NCI-H345 (cell line): ENCODE results near the gene ITPRID2.

Source experiments
- DNase-seq: peaks from one replicate; lab custom pipeline; 2025; lab: John Stamatoyannopoulos, UW

ITPRID2 gene

GRCh38 chr2:181891258-181891965, at the start of gene ITPRID2:
TSS of gene ITPRID2 (plus strand) at chr2:181891730. CDS start at chr2:181892067, 337 bp downstream.
- DNase-seq: peak; percentile 79

- no peak for DNase-seq
These were observed 46.8 kb upstream of the ITPRID2 start for GRCh38 chr2:181844551-181845290.

GRCh38 chr2:181846399-181847197, 44.9 kb upstream of the ITPRID2 start:
- DNase-seq: no peak

- no peak for DNase-seq
These were observed 44.4 kb upstream of the ITPRID2 start for GRCh38 chr2:181847198-181847556.

- DNase-seq: no peak
These were observed 43.8 kb upstream of the ITPRID2 start for GRCh38 chr2:181847702-181848101.

- DNase-seq: no peak
These were observed 43.2 kb upstream of the ITPRID2 start for GRCh38 chr2:181848261-181848886.

- DNase-seq: no peak
These were observed 41.9 kb upstream of the ITPRID2 start for GRCh38 chr2:181849601-181850000.

GRCh38 chr2:181850936-181851560, 40.5 kb upstream of the ITPRID2 start:
- no peak for DNase-seq

- DNase-seq: no peak
These were observed 39.8 kb upstream of the ITPRID2 start for GRCh38 chr2:181851726-181852125.

- no peak for DNase-seq
These were observed 37.8 kb upstream of the ITPRID2 start for GRCh38 chr2:181853696-181854095.

- no peak for DNase-seq
These were observed 34.0 kb upstream of the ITPRID2 start for GRCh38 chr2:181857483-181857882.

GRCh38 chr2:181858600-181858999, 32.9 kb upstream of the ITPRID2 start:
- no peak for DNase-seq

- no peak for DNase-seq
These were observed 32.4 kb upstream of the ITPRID2 start for GRCh38 chr2:181859123-181859522.

- DNase-seq: no peak
These were observed 31.7 kb upstream of the ITPRID2 start for GRCh38 chr2:181859803-181860202.

GRCh38 chr2:181861379-181861778, 30.2 kb upstream of the ITPRID2 start:
- no peak for DNase-seq

GRCh38 chr2:181862583-181863281, 28.8 kb upstream of the ITPRID2 start:
- DNase-seq: no peak

GRCh38 chr2:181872178-181872577, 19.4 kb upstream of the ITPRID2 start:
- DNase-seq: no peak

- DNase-seq: no peak
These were observed 14.9 kb upstream of the ITPRID2 start for GRCh38 chr2:181876614-181877063.

GRCh38 chr2:181877181-181877664, 14.3 kb upstream of the ITPRID2 start:
- no peak for DNase-seq

GRCh38 chr2:181878448-181878847, 13.1 kb upstream of the ITPRID2 start:
- no peak for DNase-seq

- DNase-seq: no peak
These were observed 12.2 kb upstream of the ITPRID2 start for GRCh38 chr2:181879295-181879694.
